Measurements from ENCODE around the gene PCDHGA7.

DNA sequence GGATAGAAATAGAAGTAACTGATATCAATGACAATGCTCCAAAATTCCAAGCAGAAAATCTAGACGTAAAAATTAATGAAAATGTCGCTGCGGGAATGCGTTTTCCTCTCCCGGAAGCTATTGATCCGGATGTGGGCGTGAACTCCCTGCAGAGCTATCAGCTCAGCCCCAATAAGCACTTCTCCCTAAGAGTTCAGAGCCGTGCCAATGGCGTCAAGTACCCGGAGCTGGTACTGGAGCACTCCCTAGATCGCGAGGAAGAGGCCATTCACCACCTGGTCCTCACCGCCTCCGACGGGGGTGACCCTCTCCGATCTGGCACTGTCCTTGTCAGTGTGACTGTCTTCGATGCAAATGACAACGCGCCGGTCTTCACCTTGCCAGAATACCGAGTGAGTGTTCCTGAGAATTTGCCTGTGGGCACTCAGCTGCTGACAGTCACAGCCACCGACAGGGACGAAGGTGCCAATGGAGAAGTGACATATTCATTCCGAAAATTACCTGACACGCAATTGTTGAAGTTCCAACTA is 31.1 kb downstream of the PCDHGA7 start:
- TF ChIP-seq CREB1 (IDR thresholded peaks at IDR 0.05; ENCODE audit: low read depth) (no peak), RAD21 (IDR thresholded peaks at IDR 0.05; ENCODE audit: low read depth) (no peak), CEBPB (IDR thresholded peaks at IDR 0.05) (no peak), ZBTB7A (IDR thresholded peaks at IDR 0.05; ENCODE audit: low read depth) (no peak), EP300 (IDR thresholded peaks at IDR 0.05; ENCODE audit: borderline replicate concordance) (no peak), TAF1 (IDR thresholded peaks at IDR 0.05; ENCODE audit: low read depth) (no peak), TCF12 (IDR thresholded peaks at IDR 0.05; ENCODE audit: low read depth) (no peak), TEAD4 (IDR thresholded peaks at IDR 0.05) (no peak), YY1 (IDR thresholded peaks at IDR 0.05; ENCODE audit: low read depth) (no peak), REST (IDR thresholded peaks at IDR 0.05; ENCODE audit: low read depth) (no peak)
